Hematopoietic multipotent progenitor cell treated with erythropoietin and hydrocortisone succinate and interleukin-3 and kit ligand, for 6 days (in vitro differentiated cells): ENCODE measurements around the gene ANKRD16.
"Not testable (repeated sequence)": the region's sequence is repeated elsewhere in the genome, so short reads cannot be mapped to it uniquely, and the experiment has no call there.

Experiments
- DNase-seq: peaks from one replicate; pipeline ENCODE4 v3.0.0-alpha.2; 2015

ANKRD16 gene

GRCh38 chr10:5831446-5831782 is 58.3 kb downstream of the ANKRD16 start:
- DNase-seq: no peak

- DNase-seq: no peak
Measured at GRCh38 chr10:5830629-5831445, 58.9 kb downstream of the ANKRD16 start.

GRCh38 chr10:5829267-5829666 is 60.4 kb downstream of the ANKRD16 start:
- peak; percentile 90 for DNase-seq

DNA sequence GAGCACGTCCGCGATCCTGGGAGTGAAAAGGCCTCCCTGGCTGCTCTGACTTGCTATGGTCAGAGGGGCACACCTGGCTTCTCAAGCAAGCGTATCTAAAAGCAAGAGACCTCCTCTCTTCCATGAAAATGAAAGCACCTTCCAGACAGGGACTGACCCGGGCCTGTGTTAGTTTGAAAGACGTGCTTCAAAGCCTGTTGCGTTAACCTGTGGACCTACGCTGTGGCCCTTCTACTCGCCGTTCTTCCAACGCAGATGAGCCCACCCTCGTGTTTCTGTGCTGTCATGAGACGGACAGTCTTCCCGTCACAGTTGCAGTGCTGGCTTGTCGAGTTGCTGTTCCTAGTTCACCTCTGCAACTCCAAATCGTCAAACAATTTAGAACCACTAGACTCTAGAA is 61.0 kb downstream of the ANKRD16 start:
- no peak for DNase-seq

DNA sequence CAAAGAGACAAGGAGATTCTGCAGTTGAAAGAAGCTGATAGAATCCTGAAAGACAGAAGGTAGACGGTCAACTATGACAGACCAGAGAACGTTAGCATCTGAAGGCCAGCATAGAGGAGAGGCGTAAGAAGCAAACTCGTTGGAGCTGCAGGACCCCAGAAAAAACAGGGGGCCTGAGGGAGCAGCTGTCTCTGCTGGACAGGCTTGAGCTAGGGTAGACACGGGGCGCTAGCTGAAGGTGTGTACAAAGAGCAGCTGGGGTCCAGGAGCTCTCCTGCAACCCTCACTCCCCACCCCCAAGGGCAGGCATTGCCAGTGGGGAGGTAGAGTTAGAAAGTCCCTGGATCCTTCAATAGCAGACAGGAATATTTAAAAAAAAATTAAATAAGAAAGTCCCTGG is 61.9 kb downstream of the ANKRD16 start:
- no peak for DNase-seq

DNA sequence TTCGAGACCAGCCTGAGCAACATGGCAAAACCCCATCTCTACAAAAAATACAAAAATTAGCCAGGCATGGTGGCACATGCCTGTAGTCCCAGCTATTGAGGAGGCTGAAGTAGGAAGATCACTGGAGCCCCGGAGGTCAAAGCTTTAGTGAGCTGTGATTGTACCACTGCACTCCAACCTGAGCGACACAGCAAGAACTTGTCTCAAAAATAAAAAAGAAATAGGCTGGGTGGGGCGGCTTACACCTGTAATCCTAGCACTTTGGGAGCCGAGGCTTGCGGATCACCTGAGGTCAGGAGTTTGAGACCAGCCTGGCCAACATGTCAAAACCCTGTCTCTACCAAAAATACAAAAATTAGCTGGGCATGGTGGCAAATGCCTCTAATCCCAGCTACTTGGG is 63.2 kb downstream of the ANKRD16 start:
- not testable (repeated sequence) for DNase-seq

DNA sequence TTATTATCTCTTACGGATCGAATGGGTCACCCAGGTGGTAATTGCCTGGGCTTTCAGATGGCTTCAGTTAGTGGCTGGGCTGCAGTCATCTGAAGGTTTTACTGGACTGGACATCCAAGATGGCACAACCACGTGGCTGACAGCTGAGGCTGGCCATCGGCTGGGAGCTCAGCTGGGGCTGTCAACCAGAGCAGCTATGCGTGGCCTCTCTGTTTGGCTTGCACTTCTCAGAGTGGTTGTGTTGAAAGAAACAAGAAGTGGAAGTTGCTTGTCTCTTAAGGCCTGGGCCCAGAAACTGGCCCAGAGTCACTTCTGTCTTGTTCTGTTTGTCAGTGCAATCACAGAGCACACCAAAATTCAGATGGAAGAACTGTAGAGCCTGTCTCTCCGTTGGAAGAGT is 70.8 kb downstream of the ANKRD16 start:
- no peak for DNase-seq

DNA sequence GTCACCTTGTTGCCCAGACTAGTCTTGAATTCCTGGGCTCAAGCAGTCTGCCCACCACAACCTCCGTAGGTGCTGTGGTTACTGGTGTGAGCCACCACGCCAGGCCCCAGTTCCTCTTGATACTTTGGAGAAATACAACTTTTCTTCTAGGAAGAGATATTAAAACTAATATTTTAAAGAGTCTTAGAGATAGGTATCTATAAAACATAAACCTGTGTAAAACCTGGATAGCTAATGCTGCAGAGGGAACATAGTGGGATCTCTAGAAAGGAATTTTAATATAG is 71.7 kb downstream of the ANKRD16 start:
- DNase-seq: no peak

- DNase-seq: no peak
Measured at GRCh38 chr10:5817322-5818047, 72.2 kb downstream of the ANKRD16 start.

DNA sequence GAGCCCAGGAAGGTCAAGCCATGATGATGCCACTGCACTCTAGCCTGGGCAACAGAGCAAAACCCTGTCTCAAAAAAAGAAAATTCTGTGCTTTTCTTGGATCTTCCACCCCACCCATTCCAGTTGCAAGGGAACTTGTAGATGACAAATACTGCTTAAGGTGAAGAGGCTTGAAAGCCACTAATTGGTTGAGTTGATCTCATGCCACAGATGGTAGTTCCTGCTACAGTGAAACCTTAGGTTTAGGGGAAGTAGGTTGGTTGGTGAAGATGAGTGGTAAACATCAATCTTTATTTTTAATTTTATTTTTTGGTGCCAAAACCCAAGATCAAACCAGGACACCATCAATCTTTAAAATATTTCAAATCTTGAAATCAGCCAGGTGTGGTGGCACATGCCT is 73.5 kb downstream of the ANKRD16 start:
- no peak for DNase-seq

- DNase-seq: peak; percentile 68
Measured at GRCh38 chr10:5814110-5815107, 75.3 kb downstream of the ANKRD16 start.

- DNase-seq: peak; percentile 98
Measured at GRCh38 chr10:5813341-5814109, 76.2 kb downstream of the ANKRD16 start, which contains the start of gene GDI2. GDI2 (minus strand) TSS chr10:5813434; CDS start chr10:5813258, 176 bp downstream.

DNA sequence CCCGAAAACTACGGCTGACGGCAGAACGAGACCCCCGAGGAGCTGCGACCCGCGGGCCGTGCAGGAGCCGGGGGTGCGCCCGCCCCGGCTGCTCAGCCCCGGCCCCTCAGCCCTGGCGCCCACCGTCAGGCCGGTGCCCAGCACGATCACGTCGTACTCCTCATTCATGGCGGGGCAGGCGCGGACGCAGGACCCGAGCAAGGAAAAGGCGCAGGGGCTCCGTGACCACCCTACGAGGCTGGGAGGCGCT is 76.7 kb downstream of the ANKRD16 start:
- DNase-seq: no peak

DNA sequence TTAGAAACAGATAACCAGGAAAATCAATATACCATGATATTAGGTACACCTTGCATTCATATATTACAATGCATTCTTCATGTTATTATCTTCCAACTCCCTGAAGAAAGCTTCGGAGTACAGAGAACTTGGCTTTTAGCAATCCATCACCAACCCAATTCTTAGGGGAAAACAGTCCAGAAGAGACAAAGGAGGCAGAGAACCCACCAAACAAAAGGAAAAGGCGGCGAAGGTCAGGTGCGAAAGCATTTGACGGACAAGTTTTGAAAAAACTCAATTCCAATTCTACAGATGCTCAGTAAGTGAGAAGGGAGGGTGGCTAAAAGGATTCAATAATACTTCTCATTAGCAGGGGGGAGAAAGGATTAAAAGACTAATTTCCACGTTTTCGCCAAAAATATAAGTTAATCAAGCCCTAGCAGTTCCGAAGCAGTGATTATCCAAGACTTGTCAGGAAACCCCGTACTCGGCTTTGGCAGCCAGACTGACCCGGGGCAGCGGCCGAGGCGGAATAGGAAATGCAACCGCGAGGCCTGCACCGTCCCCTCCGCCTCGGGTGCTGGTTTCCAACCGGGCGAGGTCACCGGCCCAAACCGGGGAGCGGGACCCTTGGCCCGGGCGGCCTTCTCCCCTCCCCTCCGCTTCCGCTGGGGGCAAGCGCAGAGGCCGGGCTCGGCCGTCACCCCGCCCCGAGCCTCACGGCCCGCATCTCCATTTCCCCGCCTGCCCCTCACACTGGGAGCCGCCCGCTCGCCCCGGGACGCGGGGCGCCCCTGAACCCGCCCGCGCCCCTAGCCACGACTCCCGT is 77.2 kb downstream of the ANKRD16 start:
- DNase-seq: peak; percentile 51
